DOHH2 (cell line): ENCODE measurements around the gene TMX2.
"Not testable (repeated sequence)": the region's sequence is repeated elsewhere in the genome, so short reads cannot be mapped to it uniquely, and the experiment has no call there.

Source experiments
- H3F3A ChIP-seq: fragments of 200-600 bp; sonication (generic), shearing (Covaris generic); 2 replicates; pipeline ENCODE4 v1.6.0; 2016; ENCODE audit warnings: antibody characterized with exemption, mild to moderate bottlenecking; ENCODE audit not compliant: control insufficient read depth, insufficient read depth
- H3K27ac ChIP-seq: fragments of 200-600 bp; sonication (generic); 2 replicates; pipeline ENCODE4 v1.5.1; 2014; ENCODE audit warnings: low read depth, mild to moderate bottlenecking, low read length, moderate library complexity
- H3K27me3 ChIP-seq: fragments of 200-600 bp; sonication (generic); 2 replicates; pipeline ENCODE4 v1.6.1; 2014; ENCODE audit warnings: mild to moderate bottlenecking, low read length, mixed read lengths; ENCODE audit not compliant: control insufficient read depth
- H3K36me3 ChIP-seq: fragments of 200-600 bp; sonication (generic); 2 replicates; pipeline ENCODE4 v1.6.1; 2014; ENCODE audit warnings: mild to moderate bottlenecking, low read length, moderate library complexity, mixed read lengths; ENCODE audit not compliant: control insufficient read depth
- H3K4me1 ChIP-seq: fragments of 200-600 bp; sonication (generic); 2 replicates; pipeline ENCODE4 v1.6.1; 2014; ENCODE audit warnings: mild to moderate bottlenecking, low read length, mixed read lengths; ENCODE audit not compliant: control insufficient read depth
- H3K4me2 ChIP-seq: fragments of 200-600 bp; sonication (generic); 2 replicates; pipeline ENCODE4 v1.6.0; 2014; ENCODE audit warnings: mild to moderate bottlenecking, low read length, moderate library complexity
- H3K4me3 ChIP-seq: fragments of 200-600 bp; sonication (generic); 2 replicates; pipeline ENCODE4 v1.5.1; 2014; ENCODE audit warnings: mild to moderate bottlenecking, low read length, mixed read lengths
- H3K79me2 ChIP-seq: fragments of 200-600 bp; sonication (generic); 2 replicates; pipeline ENCODE4 v1.6.1; 2014; ENCODE audit warnings: mild to moderate bottlenecking, low read length, mixed read lengths; ENCODE audit not compliant: control insufficient read depth
- H3K9me2 ChIP-seq: fragments of 200-600 bp; sonication (generic); replicated peaks from 2 replicates; pipeline ENCODE4 v1.6.1; 2014; ENCODE audit warnings: mild to moderate bottlenecking, low read length, mixed read lengths; ENCODE audit not compliant: control insufficient read depth
- H3K9me3 ChIP-seq: fragments of 200-600 bp; sonication (generic); 2 replicates; pipeline ENCODE4 v1.6.1; 2014; ENCODE audit warnings: antibody characterized with exemption, low read length, mixed read lengths; ENCODE audit not compliant: control insufficient read depth, insufficient read depth
- H4K20me1 ChIP-seq: fragments of 200-600 bp; sonication (generic); 2 replicates; pipeline ENCODE4 v1.6.0; 2014; ENCODE audit warnings: low read depth, mild to moderate bottlenecking, antibody characterized with exemption, low read length, moderate library complexity; ENCODE audit not compliant: control insufficient read depth, insufficient read depth
- EZH2phosphoT487 ChIP-seq: fragments of 200-600 bp; sonication (generic); IDR thresholded peaks from 2 replicates; pipeline ENCODE4 v1.6.1; 2017; ENCODE audit warnings: borderline replicate concordance, mild to moderate bottlenecking, antibody characterized with exemption, low read length, moderate library complexity, mixed read lengths
- TF ChIP-seq, protein P1 (sequence below): fragments of 200-600 bp; sonication (generic); IDR thresholded peaks from one replicate; pipeline ENCODE4 v1.5.1; 2014; ENCODE audit warnings: antibody characterized with exemption, mild to moderate bottlenecking, low read depth, low read length; ENCODE audit not compliant: poor library complexity, severe bottlenecking

The TMX2 gene

DNA sequence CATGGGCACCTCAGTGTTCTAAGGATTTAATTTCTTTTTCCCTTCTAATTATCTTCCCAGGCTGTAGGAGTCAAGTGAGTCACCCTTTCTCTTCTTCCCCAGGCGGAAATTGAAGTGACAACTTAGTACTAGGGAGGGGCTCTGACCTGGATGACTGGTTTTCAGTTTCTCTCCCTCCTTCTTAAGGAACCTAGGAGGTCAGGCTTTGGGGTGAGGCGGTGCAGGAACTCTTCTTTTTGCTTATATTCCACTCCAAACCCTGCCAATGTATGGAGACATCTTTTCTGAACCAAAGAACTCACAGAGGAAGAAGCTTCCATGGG lies 31.9 kb upstream of the TMX2 start:
- Histone ChIP-seq H3K36me3 (peaks cover 85% of the 10 kb centered on the region), H3K79me2 (peaks cover 86% of the 10 kb centered on the region), H4K20me1 (peaks cover 19% of the 10 kb centered on the region), H3K4me1 (no peaks in the 10 kb centered on the region), H3F3A (no peaks in the 10 kb centered on the region), H3K9me3 (no peaks in the 10 kb centered on the region), H3K27ac (no peak overlapping the region), H3K9me2 (no peaks in the 10 kb centered on the region), H3K4me2 (no peak overlapping the region), H3K4me3 (no peak overlapping the region), H3K27me3 (no peaks in the 10 kb centered on the region)
- TF ChIP-seq, protein P1, sequence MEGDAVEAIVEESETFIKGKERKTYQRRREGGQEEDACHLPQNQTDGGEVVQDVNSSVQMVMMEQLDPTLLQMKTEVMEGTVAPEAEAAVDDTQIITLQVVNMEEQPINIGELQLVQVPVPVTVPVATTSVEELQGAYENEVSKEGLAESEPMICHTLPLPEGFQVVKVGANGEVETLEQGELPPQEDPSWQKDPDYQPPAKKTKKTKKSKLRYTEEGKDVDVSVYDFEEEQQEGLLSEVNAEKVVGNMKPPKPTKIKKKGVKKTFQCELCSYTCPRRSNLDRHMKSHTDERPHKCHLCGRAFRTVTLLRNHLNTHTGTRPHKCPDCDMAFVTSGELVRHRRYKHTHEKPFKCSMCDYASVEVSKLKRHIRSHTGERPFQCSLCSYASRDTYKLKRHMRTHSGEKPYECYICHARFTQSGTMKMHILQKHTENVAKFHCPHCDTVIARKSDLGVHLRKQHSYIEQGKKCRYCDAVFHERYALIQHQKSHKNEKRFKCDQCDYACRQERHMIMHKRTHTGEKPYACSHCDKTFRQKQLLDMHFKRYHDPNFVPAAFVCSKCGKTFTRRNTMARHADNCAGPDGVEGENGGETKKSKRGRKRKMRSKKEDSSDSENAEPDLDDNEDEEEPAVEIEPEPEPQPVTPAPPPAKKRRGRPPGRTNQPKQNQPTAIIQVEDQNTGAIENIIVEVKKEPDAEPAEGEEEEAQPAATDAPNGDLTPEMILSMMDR = no peak
- TF ChIP-seq EZH2phosphoT487 = no peak

DNA sequence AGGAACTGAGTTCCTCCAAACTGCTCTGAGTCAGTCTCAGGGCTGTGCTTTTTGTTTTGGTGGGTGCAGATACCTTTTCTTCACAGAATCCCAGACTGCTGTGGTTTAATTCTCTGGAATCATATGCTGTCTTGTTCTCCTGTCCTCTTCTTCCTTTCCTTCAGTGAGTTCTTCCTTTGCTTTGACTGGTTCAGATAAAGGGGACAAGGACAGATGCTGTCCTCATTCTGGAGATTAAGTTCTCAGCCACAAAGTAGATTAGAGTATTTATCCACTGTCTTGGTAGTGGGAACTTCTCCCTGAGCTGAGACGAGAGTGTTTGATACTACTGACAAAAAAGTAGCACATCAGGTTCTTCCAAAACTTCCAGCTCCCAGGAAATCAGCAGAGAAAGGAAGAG lies 31.2 kb upstream of the TMX2 start:
- Histone ChIP-seq H3K9me3 (no peaks in the 10 kb centered on the region), H3K9me2 (no peaks in the 10 kb centered on the region), H3K36me3 (peaks cover 85% of the 10 kb centered on the region), H4K20me1 (peaks cover 14% of the 10 kb centered on the region), H3K4me1 (no peaks in the 10 kb centered on the region), H3K27me3 (no peaks in the 10 kb centered on the region), H3F3A (no peaks in the 10 kb centered on the region), H3K4me3 (no peak overlapping the region), H3K4me2 (no peak overlapping the region), H3K27ac (no peak overlapping the region), H3K79me2 (peaks cover 85% of the 10 kb centered on the region)
- TF ChIP-seq, protein P1 = no peak
- no peak for TF ChIP-seq EZH2phosphoT487

DNA sequence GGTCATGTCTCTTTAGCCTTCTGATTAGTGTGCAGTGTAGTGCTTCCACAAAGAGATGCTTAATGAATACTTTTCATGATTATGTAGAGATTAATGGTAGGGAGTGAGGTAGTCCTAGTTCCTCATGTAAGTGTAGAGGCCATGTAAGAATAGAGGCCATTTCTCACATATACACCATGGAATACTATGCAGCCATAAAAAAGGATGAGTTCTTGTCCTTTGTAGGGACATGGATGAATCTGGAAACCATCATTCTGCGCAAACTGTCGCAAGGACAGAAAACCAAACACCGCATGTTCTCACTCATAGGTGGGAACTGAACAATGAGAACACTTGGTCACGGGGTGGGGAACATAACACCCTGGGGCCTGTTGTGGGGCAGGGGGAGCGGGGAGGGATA lies 21.9 kb upstream of the TMX2 start:
- not testable (repeated sequence) for H4K20me1 ChIP-seq, H3K4me1 ChIP-seq, H3F3A ChIP-seq, H3K4me3 ChIP-seq, H3K4me2 ChIP-seq, H3K9me3 ChIP-seq, H3K9me2 ChIP-seq, H3K27ac ChIP-seq, H3K27me3 ChIP-seq
- Histone ChIP-seq H3K36me3 (peaks cover 78% of the 10 kb centered on the region), H3K79me2 (peaks cover 12% of the 10 kb centered on the region)

DNA sequence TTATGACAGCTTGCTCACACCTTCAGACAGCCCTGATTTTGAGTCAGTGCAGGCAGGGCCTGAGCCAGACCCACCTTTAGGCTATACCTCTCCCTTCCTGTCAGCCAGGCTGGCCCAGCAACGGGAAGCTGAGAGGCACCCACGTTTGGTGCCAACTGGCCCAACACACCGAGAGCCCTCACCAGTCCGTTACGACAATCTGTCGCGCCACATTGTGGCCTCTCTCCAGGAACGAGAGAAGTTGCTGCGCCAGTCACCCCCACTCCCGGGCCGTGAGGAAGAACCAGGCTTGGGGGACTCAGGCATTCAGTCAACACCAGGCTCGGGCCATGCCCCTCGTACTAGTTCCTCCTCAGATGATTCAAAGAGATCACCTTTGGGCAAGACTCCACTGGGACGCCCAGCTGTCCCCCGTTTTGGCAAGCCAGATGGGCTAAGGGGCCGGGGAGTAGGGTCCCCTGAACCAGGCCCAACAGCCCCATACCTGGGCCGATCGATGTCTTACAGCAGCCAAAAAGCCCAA lies 13.5 kb upstream of the TMX2 start:
- no peaks in the 10 kb centered on the region for H3K79me2 ChIP-seq
- H3F3A ChIP-seq = peaks cover 9% of the 10 kb centered on the region; the same call in 1 of the 2 replicates
- no peak overlapping the region for H3K4me2 ChIP-seq
- H3K36me3 ChIP-seq = peaks cover 74% of the 10 kb centered on the region
- H3K27me3 ChIP-seq = no peaks in the 10 kb centered on the region
- H3K9me2 ChIP-seq = no peaks in the 10 kb centered on the region
- TF ChIP-seq, protein P1 = no peak
- no peak for TF ChIP-seq EZH2phosphoT487
- H3K27ac ChIP-seq = no peak overlapping the region
- H4K20me1 ChIP-seq = no peaks in the 10 kb centered on the region
- no peak overlapping the region for H3K4me3 ChIP-seq
- H3K9me3 ChIP-seq = no peaks in the 10 kb centered on the region
- no peaks in the 10 kb centered on the region for H3K4me1 ChIP-seq
